Hepatocyte (in vitro differentiated cells): ENCODE measurements around the gene LIX1.

Experiments
- EZH2 ChIP-seq: fragments of 200-600 bp; sonication (generic); IDR thresholded peaks from 2 replicates; pipeline ENCODE4 v1.6.1; 2016; ENCODE audit warnings: antibody characterized with exemption, mild to moderate bottlenecking, borderline replicate concordance
- EZH2phosphoT487 ChIP-seq: fragments of 200-600 bp; sonication (generic); IDR thresholded peaks from one replicate; pipeline ENCODE4 v1.6.1; 2018; ENCODE audit warnings: antibody characterized with exemption, mild to moderate bottlenecking, low read depth, moderate library complexity; ENCODE audit not compliant: unreplicated experiment, severe bottlenecking
- TF ChIP-seq, protein P1 (sequence below): fragments of 200-600 bp; sonication (generic); IDR thresholded peaks from 2 replicates; pipeline ENCODE4 v1.5.1; 2016; ENCODE audit warnings: antibody characterized with exemption, mild to moderate bottlenecking; ENCODE audit not compliant: poor library complexity

- TF ChIP-seq, protein P1, sequence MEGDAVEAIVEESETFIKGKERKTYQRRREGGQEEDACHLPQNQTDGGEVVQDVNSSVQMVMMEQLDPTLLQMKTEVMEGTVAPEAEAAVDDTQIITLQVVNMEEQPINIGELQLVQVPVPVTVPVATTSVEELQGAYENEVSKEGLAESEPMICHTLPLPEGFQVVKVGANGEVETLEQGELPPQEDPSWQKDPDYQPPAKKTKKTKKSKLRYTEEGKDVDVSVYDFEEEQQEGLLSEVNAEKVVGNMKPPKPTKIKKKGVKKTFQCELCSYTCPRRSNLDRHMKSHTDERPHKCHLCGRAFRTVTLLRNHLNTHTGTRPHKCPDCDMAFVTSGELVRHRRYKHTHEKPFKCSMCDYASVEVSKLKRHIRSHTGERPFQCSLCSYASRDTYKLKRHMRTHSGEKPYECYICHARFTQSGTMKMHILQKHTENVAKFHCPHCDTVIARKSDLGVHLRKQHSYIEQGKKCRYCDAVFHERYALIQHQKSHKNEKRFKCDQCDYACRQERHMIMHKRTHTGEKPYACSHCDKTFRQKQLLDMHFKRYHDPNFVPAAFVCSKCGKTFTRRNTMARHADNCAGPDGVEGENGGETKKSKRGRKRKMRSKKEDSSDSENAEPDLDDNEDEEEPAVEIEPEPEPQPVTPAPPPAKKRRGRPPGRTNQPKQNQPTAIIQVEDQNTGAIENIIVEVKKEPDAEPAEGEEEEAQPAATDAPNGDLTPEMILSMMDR = no peak
- TF ChIP-seq EZH2phosphoT487 (no peak), EZH2 (no peak)
Measured at GRCh38 chr5:97056263-97056662, 86.1 kb downstream of the LIX1 start.
